ENCODE measurements around the gene CMBL. TPM values are rescaled to one million over a fixed set of nuclear protein-coding genes. Genes with fewer than 3 reads are reported as not detected.

Gene CMBL
- total RNA-seq, 1 donor = 9.0 TPM

DNA sequence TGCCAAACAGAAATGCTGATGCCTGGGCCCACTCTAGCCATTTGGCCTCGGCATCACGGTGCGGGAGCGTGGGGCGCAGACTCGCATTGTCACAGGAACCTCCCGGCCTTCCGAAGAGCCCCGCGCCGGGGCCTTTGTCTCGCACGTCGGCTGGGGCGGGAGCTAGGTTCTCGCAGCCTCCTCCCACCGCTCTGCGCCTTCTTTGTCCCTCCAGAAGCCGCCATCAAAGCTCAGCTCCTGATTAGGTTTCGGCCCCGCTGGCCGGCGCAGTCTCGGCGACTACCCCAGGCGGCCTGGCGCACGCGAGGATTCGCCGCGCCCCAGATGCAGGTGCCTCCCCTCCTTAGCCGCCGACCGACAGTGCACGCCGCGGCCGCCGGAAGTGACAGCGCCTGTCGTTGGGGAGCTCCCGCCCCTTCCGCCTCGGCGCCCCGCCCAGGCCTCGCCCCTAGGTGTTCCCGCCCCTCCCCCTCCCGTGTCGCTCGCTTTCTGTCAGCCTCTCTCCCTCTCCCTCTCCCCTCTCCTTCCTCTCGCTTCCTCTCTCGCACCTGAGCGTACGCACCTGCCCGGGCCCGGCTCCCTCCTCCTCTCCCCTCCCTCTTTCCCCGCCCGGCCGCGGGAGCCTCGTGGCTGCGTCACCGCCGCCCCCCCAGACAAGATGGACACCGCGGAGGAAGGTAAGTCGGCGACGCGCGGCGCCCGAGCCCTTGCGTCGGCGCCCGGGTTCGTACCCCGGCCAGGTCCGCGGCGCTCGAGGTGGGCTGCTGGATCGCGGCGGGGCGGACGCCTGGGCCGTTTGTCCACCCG is 45.7 kb upstream of the CMBL start, which contains the start of gene MARCHF6:
MARCHF6 (plus strand) TSS at position 455 of the 807 bp plus-strand sequence; CDS start at position 659, 204 bp downstream.
- peaks cover 34% of the 10 kb centered on the region for H4K20me1 ChIP-seq (ENCODE audit: insufficient read depth, low read length)
- TF ChIP-seq, protein P1, sequence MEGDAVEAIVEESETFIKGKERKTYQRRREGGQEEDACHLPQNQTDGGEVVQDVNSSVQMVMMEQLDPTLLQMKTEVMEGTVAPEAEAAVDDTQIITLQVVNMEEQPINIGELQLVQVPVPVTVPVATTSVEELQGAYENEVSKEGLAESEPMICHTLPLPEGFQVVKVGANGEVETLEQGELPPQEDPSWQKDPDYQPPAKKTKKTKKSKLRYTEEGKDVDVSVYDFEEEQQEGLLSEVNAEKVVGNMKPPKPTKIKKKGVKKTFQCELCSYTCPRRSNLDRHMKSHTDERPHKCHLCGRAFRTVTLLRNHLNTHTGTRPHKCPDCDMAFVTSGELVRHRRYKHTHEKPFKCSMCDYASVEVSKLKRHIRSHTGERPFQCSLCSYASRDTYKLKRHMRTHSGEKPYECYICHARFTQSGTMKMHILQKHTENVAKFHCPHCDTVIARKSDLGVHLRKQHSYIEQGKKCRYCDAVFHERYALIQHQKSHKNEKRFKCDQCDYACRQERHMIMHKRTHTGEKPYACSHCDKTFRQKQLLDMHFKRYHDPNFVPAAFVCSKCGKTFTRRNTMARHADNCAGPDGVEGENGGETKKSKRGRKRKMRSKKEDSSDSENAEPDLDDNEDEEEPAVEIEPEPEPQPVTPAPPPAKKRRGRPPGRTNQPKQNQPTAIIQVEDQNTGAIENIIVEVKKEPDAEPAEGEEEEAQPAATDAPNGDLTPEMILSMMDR (IDR thresholded peaks at IDR 0.05; ENCODE audit: extremely low read depth, low read depth, low read length) = no peak
- H3K27me3 ChIP-seq (ENCODE audit: insufficient read depth, low read length) = no peaks in the 10 kb centered on the region
- peak within 1 kb of the TSS; percentile 89 for H2AFZ ChIP-seq (ENCODE audit: low read length)
- no peaks in the 10 kb centered on the region for H3K36me3 ChIP-seq (ENCODE audit: insufficient read depth, low read length)
- H3K4me1 ChIP-seq (ENCODE audit: insufficient read depth, low read length) = peaks cover 29% of the 10 kb centered on the region
- peak; percentile 94 for DNase-seq (ENCODE audit: insufficient read length, low spot score, missing footprints)
- no peaks in the 10 kb centered on the region for H3K9me3 ChIP-seq (ENCODE audit: low read depth, low read length)
- H3K4me3 ChIP-seq (ENCODE audit: insufficient read depth, low read length) = peak within 1 kb of the TSS; percentile 95
- H3K79me2 ChIP-seq (ENCODE audit: insufficient read depth, low read length) = peaks cover 53% of the 10 kb centered on the region
- peak within 1 kb of the TSS; percentile 95 for H3K27ac ChIP-seq (ENCODE audit: low read depth, low read length)
- H3K4me2 ChIP-seq (ENCODE audit: insufficient read depth, low read length) = peak within 1 kb of the TSS; percentile 97

DNA sequence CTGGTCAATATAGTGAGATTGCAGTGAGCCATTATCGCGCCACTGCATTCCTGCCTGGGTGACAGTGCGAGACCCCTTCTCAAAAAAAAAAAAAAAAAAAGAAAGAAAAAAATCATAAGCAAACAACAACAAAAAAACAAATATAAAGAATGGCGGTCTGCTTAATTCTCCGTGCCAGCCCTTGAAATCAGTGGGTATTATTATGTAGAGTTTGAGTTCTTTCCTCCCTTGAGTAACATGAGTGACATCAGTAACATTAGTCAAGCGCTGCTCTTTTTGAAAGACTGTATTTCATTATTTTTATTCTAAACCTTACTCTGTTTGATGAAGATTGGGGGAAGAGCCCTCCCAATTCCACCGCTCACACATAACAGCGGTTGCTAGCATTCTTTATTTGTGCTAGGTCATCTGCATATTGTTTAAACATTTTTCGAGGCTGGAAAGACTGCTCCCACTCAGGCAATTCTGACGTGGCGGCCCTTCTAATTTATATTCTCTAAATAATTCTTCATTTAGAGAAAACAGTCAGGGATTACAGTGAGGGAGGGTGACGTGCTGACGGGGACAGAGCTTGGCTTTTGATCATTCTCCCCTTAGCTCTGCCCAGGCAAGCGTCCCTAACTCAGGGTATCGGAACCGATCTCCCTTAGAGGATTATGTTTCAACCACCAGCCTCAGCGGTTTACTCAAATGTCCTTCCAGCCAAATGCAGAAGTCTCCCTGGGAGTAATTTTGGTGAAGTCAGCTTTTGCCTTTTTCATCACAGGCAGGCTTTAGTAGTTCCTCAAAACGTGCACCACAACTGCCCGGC is 44.9 kb upstream of the CMBL start:
- no peak for DNase-seq (ENCODE audit: insufficient read length, low spot score, missing footprints)
- TF ChIP-seq, protein P1 (IDR thresholded peaks at IDR 0.05; ENCODE audit: extremely low read depth, low read depth, low read length) = no peak
- H3K27me3 ChIP-seq (ENCODE audit: insufficient read depth, low read length) = no peaks in the 10 kb centered on the region
- peaks cover 29% of the 10 kb centered on the region for H3K4me1 ChIP-seq (ENCODE audit: insufficient read depth, low read length)
- H3K9me3 ChIP-seq (ENCODE audit: low read depth, low read length) = no peaks in the 10 kb centered on the region
- peak overlapping the region; percentile 97 for H3K4me2 ChIP-seq (ENCODE audit: insufficient read depth, low read length)
- no peaks in the 10 kb centered on the region for H3K36me3 ChIP-seq (ENCODE audit: insufficient read depth, low read length)
- H3K4me3 ChIP-seq (ENCODE audit: insufficient read depth, low read length) = peak overlapping the region; percentile 95
- peak overlapping the region; percentile 95 for H3K27ac ChIP-seq (ENCODE audit: low read depth, low read length)
- peaks cover 45% of the 10 kb centered on the region for H3K79me2 ChIP-seq (ENCODE audit: insufficient read depth, low read length)
- peak overlapping the region; percentile 89 for H2AFZ ChIP-seq (ENCODE audit: low read length)
- H4K20me1 ChIP-seq (ENCODE audit: insufficient read depth, low read length) = peaks cover 27% of the 10 kb centered on the region

DNA sequence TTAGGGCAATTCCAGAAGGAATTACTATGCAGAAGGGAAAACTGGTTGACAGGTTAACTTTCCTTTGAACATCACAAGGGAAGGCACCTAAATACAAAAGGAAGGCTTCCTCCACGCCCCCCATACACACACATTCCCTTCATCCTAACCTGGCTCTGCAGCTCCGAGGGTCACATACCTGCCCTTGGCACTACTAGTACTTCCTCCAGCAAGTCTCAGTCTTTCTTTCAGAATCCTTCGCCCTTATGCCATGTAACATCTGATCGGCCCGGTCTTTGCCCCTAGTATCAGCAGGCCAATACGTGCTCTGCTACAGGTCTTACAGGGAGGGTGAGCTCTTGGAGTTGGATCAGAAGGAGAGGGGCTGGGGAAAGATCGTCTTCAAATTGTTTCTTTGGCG is 44.2 kb upstream of the CMBL start:
- Histone ChIP-seq H3K27me3 (ENCODE audit: insufficient read depth, low read length) (no peaks in the 10 kb centered on the region), H3K36me3 (ENCODE audit: insufficient read depth, low read length) (no peaks in the 10 kb centered on the region), H3K4me3 (ENCODE audit: insufficient read depth, low read length) (no peak overlapping the region), H3K27ac (ENCODE audit: low read depth, low read length) (no peak overlapping the region), H3K4me1 (ENCODE audit: insufficient read depth, low read length) (peaks cover 23% of the 10 kb centered on the region), H4K20me1 (ENCODE audit: insufficient read depth, low read length) (peaks cover 20% of the 10 kb centered on the region), H2AFZ (ENCODE audit: low read length) (no peak overlapping the region), H3K79me2 (ENCODE audit: insufficient read depth, low read length) (peaks cover 37% of the 10 kb centered on the region), H3K9me3 (ENCODE audit: low read depth, low read length) (no peaks in the 10 kb centered on the region), H3K4me2 (ENCODE audit: insufficient read depth, low read length) (no peak overlapping the region)
- no peak for DNase-seq (ENCODE audit: insufficient read length, low spot score, missing footprints)
- TF ChIP-seq, protein P1 (IDR thresholded peaks at IDR 0.05; ENCODE audit: extremely low read depth, low read depth, low read length) = no peak

All from osteoblast (primary cell).